ENCODE results near the gene SEPTIN2. TPM values are rescaled to one million over a fixed set of nuclear protein-coding genes. Genes with fewer than 3 reads are reported as not detected.

SEPTIN2 gene
- total and polyA plus RNA-seq, 11 donors, result 91.2 to 237 (median 199) TPM

- Histone ChIP-seq H3K27ac (no peak overlapping the region), H3K27me3 (no peaks in the 10 kb centered on the region), H3K4me1 (peaks cover 0 to 9% (median 0%) of the 10 kb centered on the region in 12 donors), H3K36me3 (peaks cover 0 to 93% (median 90%) of the 10 kb centered on the region in 9 donors), H3K9me3 (no peaks in the 10 kb centered on the region), H3K4me3 (no peak overlapping the region)
- DNase-seq (no peak), ATAC-seq (no peak)
- TF ChIP-seq POLR2A (IDR thresholded peaks at IDR 0.05), result no peak
- no peak for TF ChIP-seq CTCF (IDR thresholded peaks at IDR 0.05)
- intact Hi-C loops (cut with DNase I), result loop anchor here in 4 of 10 donors (5.0 to 10.0 kb wide), 2 partner anchors 33 to 264 kb away; partner anchors contain the start of genes HDLBP (in 3 of the 4) and SEPTIN2 (in 3 of the 4)
- 80 to 83% (median 81%) methylated on average over 2 of the region's 2 CpGs for WGBS, 4 donors
Observed at GRCh38 chr2:241350530-241350877, 34.8 kb downstream of the SEPTIN2 start.

GRCh38 chr2:241350878-241351639 lies 35.3 kb downstream of the SEPTIN2 start:
- Histone ChIP-seq H3K27ac (no peak overlapping the region), H3K36me3 (peaks cover 0 to 88% (median 84%) of the 10 kb centered on the region in 9 donors), H3K9me3 (no peaks in the 10 kb centered on the region), H3K27me3 (no peaks in the 10 kb centered on the region), H3K4me1 (peaks cover 0 to 9% (median 0%) of the 10 kb centered on the region in 12 donors), H3K4me3 (no peak overlapping the region)
- ATAC-seq (no peak), DNase-seq (no peak)
- TF ChIP-seq CTCF (IDR thresholded peaks at IDR 0.05) (no peak), POLR2A (IDR thresholded peaks at IDR 0.05) (no peak)
- intact Hi-C loops (cut with DNase I), result loop anchor here in 4 of 10 donors (5.0 to 10.0 kb wide), 2 partner anchors 34 to 264 kb away; partner anchors contain the start of genes HDLBP (in 3 of the 4) and SEPTIN2 (in 3 of the 4)
- WGBS, 4 donors, result 85 to 88% (median 87%) methylated on average over 9 of the region's 9 CpGs

GRCh38 chr2:241351640-241352031 lies 35.9 kb downstream of the SEPTIN2 start:
- no peak for ATAC-seq
- H3K27me3 ChIP-seq, result no peaks in the 10 kb centered on the region
- no peaks in the 10 kb centered on the region for H3K9me3 ChIP-seq
- H3K27ac ChIP-seq, result no peak overlapping the region
- no peak overlapping the region for H3K4me3 ChIP-seq
- H3K36me3 ChIP-seq, result peaks cover 0 to 82% (median 79%) of the 10 kb centered on the region in 9 donors
- TF ChIP-seq CTCF (IDR thresholded peaks at IDR 0.05) (no peak), POLR2A (IDR thresholded peaks at IDR 0.05) (no peak)
- H3K4me1 ChIP-seq, result peaks cover 0 to 9% (median under 1%) of the 10 kb centered on the region in 12 donors
- intact Hi-C loops (cut with DNase I), result loop anchor here in 5 of 10 donors (2.0 to 10.0 kb wide), 3 partner anchors 15 to 263 kb away; partner anchors contain the start of genes HDLBP (in 3 of the 5) and SEPTIN2 (in 3 of the 5)
- 76 to 85% (median 77%) methylated on average over 3 of the region's 3 CpGs for WGBS, 4 donors
- no peak for DNase-seq

- 94 to 97% (median 95%) methylated on average over 3 of the region's 3 CpGs for WGBS, 4 donors
- no peak overlapping the region for H3K27ac ChIP-seq
- intact Hi-C loops (cut with DNase I), result loop anchor here in 5 of 10 donors (2.0 to 10.0 kb wide), 3 partner anchors 15 to 263 kb away; partner anchors contain the start of genes HDLBP (in 3 of the 5) and SEPTIN2 (in 3 of the 5)
- no peak for DNase-seq
- peaks cover 0 to 15% (median 6%) of the 10 kb centered on the region in 12 donors for H3K4me1 ChIP-seq
- no peaks in the 10 kb centered on the region for H3K9me3 ChIP-seq
- ATAC-seq, result no peak
- H3K36me3 ChIP-seq, result peaks cover 0 to 76% (median 73%) of the 10 kb centered on the region in 9 donors
- H3K4me3 ChIP-seq, result no peak overlapping the region
- H3K27me3 ChIP-seq, result no peaks in the 10 kb centered on the region
- TF ChIP-seq POLR2A (IDR thresholded peaks at IDR 0.05), result no peak
- no peak for TF ChIP-seq CTCF (IDR thresholded peaks at IDR 0.05)
Observed at GRCh38 chr2:241352227-241352626, 36.5 kb downstream of the SEPTIN2 start.

Measured in heart left ventricle (tissue), 16 donors.